BLaER1 treated with 17β-estradiol and CSF1 and Interleukin-3, amounts not matched to agents 10 nM and 100 nM (cell line): ENCODE results near the gene C11orf24.

ENCODE experiments used
- H3K27ac ChIP-seq, 11 experiments: shearing (Covaris generic); formaldehyde crosslinking; 2 replicates each; pipeline ENCODE4 v1.8.1; 2022
- H3K27me3 ChIP-seq, 11 experiments: shearing (Covaris generic); formaldehyde crosslinking; 2 replicates each; pipeline ENCODE4 v1.8.1; 2022
- H3K36me3 ChIP-seq, 11 experiments: shearing (Covaris generic); formaldehyde crosslinking; 2 replicates each; pipeline ENCODE4 v1.8.1; 2022
- H3K4me1 ChIP-seq, 10 experiments: shearing (Covaris generic); formaldehyde crosslinking; 2 replicates each; pipeline ENCODE4 v1.8.1; 2022
- H3K4me2 ChIP-seq, 11 experiments: shearing (Covaris generic); formaldehyde crosslinking; 2 replicates each; pipeline ENCODE4 v1.8.1; 2022
- H3K4me3 ChIP-seq, 10 experiments: shearing (Covaris generic); formaldehyde crosslinking; 2 replicates each; pipeline ENCODE4 v1.8.1; 2022
- H3K9ac ChIP-seq, 11 experiments: shearing (Covaris generic); formaldehyde crosslinking; 2 replicates each; pipeline ENCODE4 v1.8.1; 2022
- H3K9me3 ChIP-seq, 11 experiments: shearing (Covaris generic); formaldehyde crosslinking; replicated peaks in 1 of 11; 2 replicates each; pipeline ENCODE4 v1.8.1; 2022
- H4K20me1 ChIP-seq, 11 experiments: shearing (Covaris generic); formaldehyde crosslinking; 2 replicates each; pipeline ENCODE4 v1.8.1; 2022
- Cebpa-rat ChIP-seq, 11 experiments: shearing (Covaris generic); IDR thresholded peaks; 2 replicates each; pipeline ENCODE4 v1.8.1; 2022

C11orf24 gene

DNA sequence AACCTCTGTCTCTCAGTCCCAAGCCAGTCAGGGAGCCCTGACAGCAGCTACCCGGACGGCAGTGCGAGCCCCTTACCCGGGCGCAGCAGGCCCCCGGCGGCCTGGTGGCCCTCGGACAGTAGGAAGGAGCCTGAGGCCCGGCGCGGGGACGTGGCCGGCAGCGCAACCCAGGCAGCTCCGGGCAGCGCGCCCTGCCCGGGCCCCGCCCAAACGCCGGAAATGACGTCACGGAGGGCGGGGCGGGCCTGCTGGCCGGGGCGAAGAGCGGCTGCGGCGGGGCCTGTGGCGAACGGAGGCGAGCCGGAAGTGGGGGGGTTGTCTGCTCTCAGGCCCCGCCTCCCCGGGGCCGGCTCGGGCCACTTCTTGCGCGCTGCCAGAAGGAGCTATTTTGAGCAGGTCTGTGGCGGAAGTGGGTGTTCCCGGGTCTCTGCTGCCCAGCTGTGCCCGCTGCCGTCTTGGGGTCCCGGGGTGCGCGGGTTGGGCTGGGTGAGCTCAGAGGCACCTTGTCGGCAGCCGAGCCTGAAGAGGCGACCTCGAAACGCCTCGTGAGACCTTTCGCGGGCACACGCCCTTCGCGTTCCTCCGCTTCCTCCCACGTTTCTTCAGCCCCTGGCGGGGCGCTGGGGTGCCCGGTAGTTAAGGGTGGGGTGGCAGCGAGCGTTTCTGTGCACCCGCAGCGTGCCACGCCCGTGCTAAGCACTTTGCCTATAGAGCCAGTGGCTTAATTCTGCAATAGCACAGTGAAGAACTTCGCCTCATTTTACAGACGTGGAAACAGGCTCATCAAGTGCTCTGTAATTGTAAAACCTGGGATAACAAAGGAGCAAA lies at the start of gene C11orf24:
Gene C11orf24, minus strand, starts transcription at position 193 of the 828 bp plus-strand sequence. CDS start 8,206 bp downstream, outside the sequence.
- H3K27me3 ChIP-seq, result no peaks in the 10 kb centered on the region
- H3K9ac ChIP-seq, result peak within 1 kb of the TSS; percentile 90 to 96 (median 92)
- peaks cover 12 to 23% (median 13%) of the 10 kb centered on the region in 11 experiments; a peak in 21 of 22 replicates for H3K36me3 ChIP-seq
- peak within 1 kb of the TSS; percentile 79 to 99 (median 96) for H3K27ac ChIP-seq
- H4K20me1 ChIP-seq, result no peaks in the 10 kb centered on the region; a peak in 1 of 22 replicates
- TF ChIP-seq Cebpa-rat (IDR thresholded peaks at IDR 0.05), result no peak
- peaks cover 52 to 70% (median 64%) of the 10 kb centered on the region in 10 experiments for H3K4me1 ChIP-seq
- peak within 1 kb of the TSS; percentile 73 to 88 (median 79) for H3K4me3 ChIP-seq
- peaks cover 6 to 37% (median 31%) of the 10 kb centered on the region in 11 experiments; a peak in 21 of 22 replicates for H3K9me3 ChIP-seq
- peak within 1 kb of the TSS; percentile 75 to 97 (median 94) for H3K4me2 ChIP-seq

GRCh38 chr11:68317147-68317785 lies 45.5 kb upstream of the C11orf24 start:
- Histone ChIP-seq H4K20me1 (peaks cover 4 to 87% (median 67%) of the 10 kb centered on the region in 11 experiments; a peak in 20 of 22 replicates), H3K9me3 (no peaks in the 10 kb centered on the region), H3K9ac (peak overlapping the region in 3 of 11 experiments; percentile 7 to 41 (median 30); a peak in 3 of 22 replicates), H3K4me1 (peaks cover 32 to 67% (median 57%) of the 10 kb centered on the region in 10 experiments), H3K4me2 (peak overlapping the region in 9 of 11 experiments; percentile 35 to 99 (median 98); a peak in 17 of 22 replicates), H3K36me3 (peaks cover 0 to 50% (median 9%) of the 10 kb centered on the region in 11 experiments; a peak in 11 of 22 replicates), H3K4me3 (no peak overlapping the region), H3K27me3 (no peaks in the 10 kb centered on the region), H3K27ac (peak overlapping the region in 3 of 11 experiments; percentile 15 to 41 (median 35); a peak in 3 of 22 replicates)
- TF ChIP-seq Cebpa-rat (IDR thresholded peaks at IDR 0.05), result no peak

- Histone ChIP-seq H3K36me3 (peaks cover 0 to 33% (median 7%) of the 10 kb centered on the region in 11 experiments; a peak in 10 of 22 replicates), H3K9me3 (no peaks in the 10 kb centered on the region), H3K9ac (peak overlapping the region in 9 of 11 experiments; percentile 84 to 98 (median 95); a peak in 18 of 22 replicates), H4K20me1 (peaks cover 0 to 68% (median 50%) of the 10 kb centered on the region in 11 experiments; a peak in 16 of 22 replicates), H3K27me3 (peaks cover 0 to 9% (median 0%) of the 10 kb centered on the region in 11 experiments; a peak in 4 of 22 replicates), H3K4me3 (peak overlapping the region in 9 of 10 experiments; percentile 79 to 97 (median 93); a peak in 16 of 20 replicates), H3K4me2 (peak overlapping the region; percentile 91 to 99 (median 99)), H3K27ac (peak overlapping the region in 9 of 11 experiments; percentile 80 to 94 (median 93); a peak in 16 of 22 replicates), H3K4me1 (peaks cover 32 to 72% (median 61%) of the 10 kb centered on the region in 10 experiments)
- TF ChIP-seq Cebpa-rat (IDR thresholded peaks at IDR 0.05), result no peak
Measured at GRCh38 chr11:68315171-68315920, 43.6 kb upstream of the C11orf24 start.

DNA sequence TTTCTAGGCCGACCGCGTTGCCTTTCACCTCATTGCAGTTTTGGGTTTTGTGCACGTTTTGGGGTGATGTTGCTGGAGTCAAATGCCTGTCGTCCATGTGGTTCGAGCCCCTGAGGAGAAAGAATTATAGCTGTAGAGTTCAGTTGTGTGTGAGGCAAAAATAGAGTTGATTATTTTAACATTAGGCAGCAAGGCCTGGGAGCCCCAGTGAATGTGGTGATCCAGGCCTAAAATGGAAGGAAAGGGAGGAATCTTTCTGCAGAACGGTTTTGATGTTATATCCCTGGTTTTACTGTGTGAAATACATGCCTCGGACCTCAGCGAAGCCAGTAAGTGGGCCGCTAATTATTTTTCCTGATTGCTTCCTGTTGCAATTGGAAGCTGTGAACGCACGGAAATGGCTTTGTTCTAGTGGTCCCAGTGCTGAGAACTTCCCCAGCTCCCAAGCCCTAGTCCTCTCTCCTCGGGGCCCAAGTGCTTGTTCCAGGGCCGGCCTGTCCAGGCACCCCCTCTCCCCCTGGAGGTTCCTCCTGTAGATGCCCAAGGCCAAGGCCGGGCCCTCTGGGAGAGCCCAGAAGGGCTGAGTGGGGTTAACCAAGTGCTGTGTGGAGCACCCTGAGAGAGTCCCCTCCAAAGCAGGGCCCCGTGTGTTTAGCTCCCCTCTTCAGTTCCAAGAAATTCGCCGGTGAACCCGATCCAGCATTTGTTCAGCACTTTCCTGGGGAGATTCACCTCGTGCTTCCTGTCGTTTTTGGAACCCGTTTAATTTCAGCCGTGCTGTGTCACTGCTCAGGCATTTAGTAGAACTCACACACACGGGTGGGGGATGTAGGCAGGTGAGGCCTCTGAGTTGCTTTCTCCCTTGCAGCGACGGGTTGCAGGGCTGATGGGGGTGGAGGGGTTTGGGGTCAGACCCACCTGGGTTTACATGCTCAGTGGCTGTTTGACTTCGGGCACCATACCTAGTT lies 42.7 kb upstream of the C11orf24 start:
- peak overlapping the region; percentile 62 to 94 (median 92); a peak in 20 of 22 replicates for H3K27ac ChIP-seq
- TF ChIP-seq Cebpa-rat (IDR thresholded peaks at IDR 0.05), result no peak
- peak overlapping the region; percentile 79 to 97 (median 92) for H3K4me3 ChIP-seq
- peaks cover 0 to 59% (median 45%) of the 10 kb centered on the region in 11 experiments; a peak in 16 of 22 replicates for H4K20me1 ChIP-seq
- peaks cover 0 to 9% (median 0%) of the 10 kb centered on the region in 11 experiments; a peak in 4 of 22 replicates for H3K27me3 ChIP-seq
- H3K9me3 ChIP-seq, result no peaks in the 10 kb centered on the region
- H3K9ac ChIP-seq, result peak overlapping the region; percentile 84 to 98 (median 94)
- H3K4me2 ChIP-seq, result peak overlapping the region; percentile 91 to 99 (median 99)
- peaks cover 32 to 77% (median 67%) of the 10 kb centered on the region in 10 experiments for H3K4me1 ChIP-seq
- peaks cover 0 to 25% (median 0%) of the 10 kb centered on the region in 11 experiments; a peak in 8 of 22 replicates for H3K36me3 ChIP-seq

- no peaks in the 10 kb centered on the region for H3K9me3 ChIP-seq
- peak overlapping the region; percentile 91 to 99 (median 99) for H3K4me2 ChIP-seq
- peaks cover 0 to 9% (median 0%) of the 10 kb centered on the region in 11 experiments; a peak in 4 of 22 replicates for H3K27me3 ChIP-seq
- TF ChIP-seq Cebpa-rat (IDR thresholded peaks at IDR 0.05), result no peak
- peaks cover 0 to 19% (median 0%) of the 10 kb centered on the region in 11 experiments; a peak in 7 of 22 replicates for H3K36me3 ChIP-seq
- H3K4me3 ChIP-seq, result peak overlapping the region; percentile 79 to 97 (median 92)
- peaks cover 32 to 82% (median 74%) of the 10 kb centered on the region in 10 experiments for H3K4me1 ChIP-seq
- peak overlapping the region; percentile 62 to 94 (median 92); a peak in 20 of 22 replicates for H3K27ac ChIP-seq
- peak overlapping the region; percentile 84 to 98 (median 94) for H3K9ac ChIP-seq
- peaks cover 0 to 51% (median 39%) of the 10 kb centered on the region in 11 experiments; a peak in 16 of 22 replicates for H4K20me1 ChIP-seq
Measured at GRCh38 chr11:68313574-68314202, 41.9 kb upstream of the C11orf24 start.

DNA sequence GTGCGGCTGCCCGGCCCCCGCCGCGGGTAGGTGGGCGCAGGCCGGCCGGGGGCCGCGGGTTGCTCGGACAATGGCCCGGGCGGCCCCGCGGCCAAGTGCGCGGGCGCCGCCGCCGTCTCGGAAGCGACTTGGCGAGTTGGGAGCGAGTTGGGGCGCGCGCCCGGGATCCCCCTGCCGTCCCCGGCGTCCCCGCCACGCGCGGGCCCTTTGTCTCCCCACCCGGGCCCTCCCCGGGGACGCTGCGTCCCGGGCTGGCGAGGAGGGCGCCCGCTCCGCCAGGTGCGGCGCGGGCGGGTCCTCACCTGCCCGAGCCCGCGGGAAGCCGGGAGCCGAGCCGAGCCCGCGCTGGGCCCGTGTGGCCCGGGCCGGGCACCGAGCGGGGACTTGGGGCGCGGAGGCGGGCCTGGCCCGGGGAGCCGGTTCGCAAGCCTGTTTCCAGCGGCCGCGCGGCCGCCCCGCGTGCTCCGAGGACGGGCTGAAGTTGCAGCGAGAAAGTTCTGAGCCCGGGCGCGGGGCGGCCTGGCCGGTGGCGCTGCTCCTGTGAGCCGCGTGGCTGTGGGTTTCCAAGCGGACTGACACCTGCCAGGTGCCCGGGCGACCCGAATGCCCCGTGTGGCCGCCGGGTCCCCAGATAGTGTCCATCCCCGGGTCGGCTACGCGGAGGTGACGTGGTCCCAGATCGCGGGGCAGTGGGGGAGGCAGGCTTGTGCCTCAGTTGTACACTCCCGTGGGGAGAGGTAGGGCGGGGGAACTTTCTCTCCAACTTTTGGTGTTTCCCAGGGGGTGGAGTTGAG lies 41.2 kb upstream of the C11orf24 start:
- Histone ChIP-seq H3K27me3 (peaks cover 0 to 9% (median 0%) of the 10 kb centered on the region in 11 experiments; a peak in 4 of 22 replicates), H3K27ac (peak overlapping the region; percentile 62 to 94 (median 92); a peak in 21 of 22 replicates), H3K4me1 (peaks cover 39 to 86% (median 81%) of the 10 kb centered on the region in 10 experiments), H3K36me3 (peaks cover 0 to 14% (median 0%) of the 10 kb centered on the region in 11 experiments; a peak in 6 of 22 replicates), H3K4me2 (peak overlapping the region; percentile 91 to 99 (median 99)), H3K4me3 (peak overlapping the region; percentile 79 to 97 (median 92)), H4K20me1 (peaks cover 0 to 44% (median 32%) of the 10 kb centered on the region in 11 experiments; a peak in 16 of 22 replicates), H3K9me3 (no peaks in the 10 kb centered on the region), H3K9ac (peak overlapping the region; percentile 84 to 98 (median 94))
- no peak for TF ChIP-seq Cebpa-rat (IDR thresholded peaks at IDR 0.05)
